ENCODE measurements around the gene MT1H.
"Not testable (repeated sequence)": the region's sequence is repeated elsewhere in the genome, so short reads cannot be mapped to it uniquely, and the experiment has no call there.

GRCh38 chr16:56621665-56622445 is 47.8 kb upstream of the MT1H start:
- TF ChIP-seq, protein P1, sequence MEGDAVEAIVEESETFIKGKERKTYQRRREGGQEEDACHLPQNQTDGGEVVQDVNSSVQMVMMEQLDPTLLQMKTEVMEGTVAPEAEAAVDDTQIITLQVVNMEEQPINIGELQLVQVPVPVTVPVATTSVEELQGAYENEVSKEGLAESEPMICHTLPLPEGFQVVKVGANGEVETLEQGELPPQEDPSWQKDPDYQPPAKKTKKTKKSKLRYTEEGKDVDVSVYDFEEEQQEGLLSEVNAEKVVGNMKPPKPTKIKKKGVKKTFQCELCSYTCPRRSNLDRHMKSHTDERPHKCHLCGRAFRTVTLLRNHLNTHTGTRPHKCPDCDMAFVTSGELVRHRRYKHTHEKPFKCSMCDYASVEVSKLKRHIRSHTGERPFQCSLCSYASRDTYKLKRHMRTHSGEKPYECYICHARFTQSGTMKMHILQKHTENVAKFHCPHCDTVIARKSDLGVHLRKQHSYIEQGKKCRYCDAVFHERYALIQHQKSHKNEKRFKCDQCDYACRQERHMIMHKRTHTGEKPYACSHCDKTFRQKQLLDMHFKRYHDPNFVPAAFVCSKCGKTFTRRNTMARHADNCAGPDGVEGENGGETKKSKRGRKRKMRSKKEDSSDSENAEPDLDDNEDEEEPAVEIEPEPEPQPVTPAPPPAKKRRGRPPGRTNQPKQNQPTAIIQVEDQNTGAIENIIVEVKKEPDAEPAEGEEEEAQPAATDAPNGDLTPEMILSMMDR (IDR thresholded peaks at IDR 0.05) = not testable (repeated sequence)
- not testable (repeated sequence) for TF ChIP-seq POLR2A (IDR thresholded peaks at IDR 0.05)

Measured in esophagus squamous epithelium (tissue), 4 donors.